Fibroblast of skin of back (primary cell): ENCODE data around the gene JUN.

ENCODE experiments used
- DNase-seq: peaks from one replicate; pipeline ENCODE4 v3.0.0-alpha.2; 2013

Gene JUN

DNA sequence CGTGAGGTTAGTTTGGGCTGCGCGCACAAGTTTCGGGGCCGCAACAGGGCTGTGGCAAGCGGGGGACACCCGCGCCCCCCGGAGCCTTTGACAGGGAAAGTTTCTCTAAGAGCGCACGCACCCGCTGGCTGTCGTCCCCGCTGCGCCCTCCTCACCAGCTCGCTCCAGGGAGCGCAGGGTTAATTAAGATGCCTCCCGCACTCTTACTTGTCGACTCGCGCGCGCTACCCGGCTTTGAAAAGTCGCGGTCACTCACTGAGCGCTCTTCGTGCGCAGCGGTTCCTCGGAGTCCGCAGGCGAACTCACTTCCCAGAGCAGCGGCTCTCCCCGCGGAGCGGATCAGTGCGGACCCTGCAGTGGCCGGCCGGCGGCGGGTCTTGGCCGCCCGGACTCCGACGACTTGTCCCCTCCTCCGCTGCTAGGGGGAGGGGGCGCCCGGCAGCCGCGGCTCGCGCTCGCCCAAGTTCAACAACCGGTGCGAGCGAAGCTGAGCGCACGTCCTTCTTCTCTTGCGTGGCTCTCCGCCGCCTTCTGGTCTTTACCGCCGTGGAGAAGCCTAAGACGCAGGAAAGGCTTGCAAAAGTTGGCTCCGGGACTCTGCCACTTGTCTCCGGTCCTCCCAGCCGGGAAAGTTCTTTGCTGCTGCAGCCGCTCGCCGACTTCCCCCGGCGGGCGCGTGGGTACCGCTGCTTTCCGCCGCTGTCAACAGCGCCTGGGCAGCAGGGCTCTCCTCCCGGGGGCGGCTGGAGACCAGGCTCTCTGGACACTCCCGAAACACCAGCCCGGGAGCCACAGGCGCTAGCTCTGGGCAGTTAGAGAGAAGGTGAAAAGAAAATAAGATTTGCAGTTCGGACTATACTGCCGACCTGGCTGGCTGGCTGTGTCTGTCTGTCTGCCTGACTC lies 506 bp downstream of the JUN start:
- peak; percentile 66 for DNase-seq

DNA sequence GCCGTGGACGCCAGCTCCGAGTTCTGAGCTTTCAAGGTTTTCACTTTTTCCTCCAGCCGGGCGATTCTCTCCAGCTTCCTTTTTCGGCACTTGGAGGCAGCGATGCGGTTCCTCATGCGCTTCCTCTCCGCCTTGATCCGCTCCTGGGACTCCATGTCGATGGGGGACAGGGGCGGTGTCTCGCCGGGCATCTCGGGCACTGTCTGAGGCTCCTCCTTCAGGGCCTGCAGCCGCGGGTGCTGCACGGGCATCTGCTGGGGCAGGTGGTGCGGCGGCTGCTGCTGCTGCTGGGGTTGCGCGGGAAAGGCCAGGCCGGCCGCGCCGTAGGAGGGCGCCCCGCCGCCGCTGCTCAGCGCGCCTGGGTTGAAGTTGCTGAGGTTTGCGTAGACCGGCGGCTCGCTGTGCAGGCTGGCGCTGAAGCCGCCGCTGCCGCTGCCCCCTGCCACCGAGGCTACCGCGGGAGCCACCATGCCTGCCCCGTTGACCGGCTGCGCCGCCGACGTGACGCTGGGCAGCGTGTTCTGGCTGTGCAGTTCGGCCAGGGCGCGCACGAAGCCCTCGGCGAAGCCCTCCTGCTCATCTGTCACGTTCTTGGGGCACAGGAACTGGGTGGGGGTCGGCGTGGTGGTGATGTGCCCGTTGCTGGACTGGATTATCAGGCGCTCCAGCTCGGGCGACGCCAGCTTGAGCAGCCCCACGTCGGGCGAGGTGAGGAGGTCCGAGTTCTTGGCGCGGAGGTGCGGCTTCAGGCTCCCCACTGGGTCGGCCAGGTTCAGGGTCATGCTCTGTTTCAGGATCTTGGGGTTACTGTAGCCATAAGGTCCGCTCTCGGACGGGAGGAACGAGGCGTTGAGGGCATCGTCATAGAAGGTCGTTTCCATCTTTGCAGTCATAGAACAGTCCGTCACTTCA lies 1.4 kb downstream of the JUN start:
- peak; percentile 34 for DNase-seq

DNA sequence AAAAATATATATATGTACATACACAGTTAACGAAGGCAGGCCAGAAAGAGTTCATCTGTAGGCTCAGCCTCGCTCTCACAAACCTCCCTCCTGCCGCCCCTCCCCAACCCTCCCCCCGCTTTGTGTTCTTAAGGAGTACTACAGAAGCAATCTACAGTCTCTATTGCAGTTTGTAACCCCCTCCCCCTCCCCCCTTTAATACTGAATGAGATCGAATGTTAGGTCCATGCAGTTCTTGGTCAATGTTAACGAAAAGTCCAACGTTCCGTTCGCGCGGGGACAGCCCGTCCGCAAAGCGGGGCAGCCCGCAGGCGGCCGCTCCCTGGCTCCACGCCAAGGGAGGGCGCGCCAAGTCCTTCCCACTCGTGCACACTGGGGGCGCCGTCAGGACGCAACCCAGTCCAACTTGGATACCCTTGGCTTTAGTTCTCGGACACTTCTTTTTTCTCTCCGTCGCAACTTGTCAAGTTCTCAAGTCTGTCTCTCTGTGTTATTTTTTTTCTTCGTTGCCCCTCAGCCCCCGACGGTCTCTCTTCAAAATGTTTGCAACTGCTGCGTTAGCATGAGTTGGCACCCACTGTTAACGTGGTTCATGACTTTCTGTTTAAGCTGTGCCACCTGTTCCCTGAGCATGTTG lies 2.2 kb downstream of the JUN start:
- peak; percentile 73 for DNase-seq

DNA sequence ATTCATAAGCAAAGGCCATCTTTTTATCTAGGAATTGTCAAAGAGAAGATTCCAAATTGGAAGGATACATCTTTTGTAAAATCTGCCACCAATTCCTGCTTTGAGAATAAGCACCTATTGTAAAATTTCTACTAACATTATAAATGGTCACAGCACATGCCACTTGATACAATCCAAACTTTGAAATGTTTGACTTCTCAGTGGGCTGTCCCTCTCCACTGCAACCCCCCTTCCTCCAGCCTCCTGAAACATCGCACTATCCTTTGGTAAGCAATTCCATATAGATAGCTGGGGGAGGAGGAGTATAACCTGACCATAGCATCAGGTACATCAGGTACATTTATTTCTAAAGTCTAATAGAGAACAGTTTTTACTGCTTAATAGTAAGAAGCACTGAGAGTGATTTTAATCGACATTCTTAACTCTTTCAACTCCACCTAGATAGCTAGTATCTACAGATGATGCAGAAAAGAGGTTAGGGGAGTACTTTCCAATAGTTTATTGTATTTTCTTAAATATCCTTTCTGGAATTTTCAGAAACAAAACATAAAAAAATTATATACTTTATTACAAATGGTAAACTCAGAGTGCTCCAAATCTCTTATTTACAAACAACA lies 2.9 kb downstream of the JUN start:
- peak; percentile 36 for DNase-seq

DNA sequence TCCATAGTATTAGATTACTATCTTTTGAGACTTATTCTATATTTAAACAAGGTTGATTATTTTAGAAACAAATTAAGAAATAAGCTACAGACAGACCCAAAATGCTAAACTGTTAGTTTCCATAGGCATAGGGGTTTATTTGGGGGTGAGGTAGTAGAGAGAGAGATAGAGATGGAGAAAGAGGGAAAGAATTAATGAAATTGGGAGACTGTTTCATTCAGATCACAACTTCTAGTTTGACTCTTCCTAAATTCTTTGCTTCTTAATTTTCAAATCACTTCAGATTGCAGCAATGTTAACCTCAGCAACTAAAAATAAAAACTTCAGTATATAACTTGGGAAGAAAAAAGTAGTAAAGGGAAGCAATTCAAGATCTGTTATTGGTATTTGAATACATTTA lies 3.4 kb downstream of the JUN start:
- DNase-seq = no peak

DNA sequence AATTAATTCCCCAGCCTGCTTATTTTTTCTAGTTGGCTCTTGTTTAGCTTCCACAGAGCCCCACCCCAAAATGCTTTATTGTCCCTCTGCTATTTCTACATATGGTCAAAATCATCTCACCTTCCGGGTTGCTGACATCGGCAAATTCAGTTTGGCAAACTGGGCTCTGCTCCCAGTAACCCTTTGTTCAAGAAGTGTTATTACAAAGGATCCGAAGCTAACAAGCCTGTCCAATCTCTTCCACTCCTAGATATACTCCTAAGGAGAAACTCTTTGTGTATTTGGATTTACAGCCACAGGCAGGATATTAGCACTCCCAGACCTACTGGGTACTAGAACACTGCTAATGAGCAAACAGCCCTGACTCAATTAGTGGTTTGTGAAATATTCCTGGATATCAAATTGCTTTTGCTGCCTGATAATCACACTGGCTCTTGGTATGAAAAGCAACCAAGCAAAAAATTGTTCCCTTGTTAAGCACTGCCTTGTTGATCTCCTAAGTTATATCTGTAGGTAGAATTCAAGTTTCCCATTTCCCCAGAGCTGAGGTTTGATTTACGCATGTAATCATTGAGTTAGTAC lies 4.0 kb downstream of the JUN start:
- peak; percentile 64 for DNase-seq

DNA sequence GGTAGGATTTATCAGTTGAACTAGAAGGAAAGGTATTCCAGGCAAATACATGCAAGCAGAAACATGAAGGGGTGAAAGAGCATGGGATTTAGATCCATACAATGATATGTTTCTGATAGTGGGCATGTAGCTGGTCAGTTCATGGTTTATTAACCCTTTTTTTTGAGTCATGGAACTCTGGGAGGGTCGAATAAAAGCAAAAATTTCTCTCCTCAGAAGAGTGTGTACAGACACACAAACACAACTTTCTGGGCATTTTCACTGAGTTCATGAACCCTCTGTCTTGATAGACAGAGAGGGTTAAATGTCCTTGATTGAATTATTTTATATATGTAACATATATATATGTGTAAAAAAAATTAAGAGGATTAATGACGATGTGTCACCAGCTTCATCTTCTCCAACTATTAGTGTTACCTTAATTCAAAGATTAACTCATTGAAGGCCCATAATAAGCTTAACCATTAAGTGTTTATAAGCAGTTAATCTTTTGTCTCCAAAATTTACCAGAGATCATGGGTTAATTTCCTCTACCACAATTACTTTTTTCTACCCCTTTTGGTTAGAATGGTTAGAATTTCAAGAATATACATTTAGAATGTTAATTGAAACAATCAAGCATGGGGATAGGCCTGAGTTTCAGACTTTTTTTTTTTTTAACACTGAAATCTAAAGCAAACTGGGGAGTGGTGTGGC lies 4.6 kb downstream of the JUN start:
- DNase-seq = no peak

DNA sequence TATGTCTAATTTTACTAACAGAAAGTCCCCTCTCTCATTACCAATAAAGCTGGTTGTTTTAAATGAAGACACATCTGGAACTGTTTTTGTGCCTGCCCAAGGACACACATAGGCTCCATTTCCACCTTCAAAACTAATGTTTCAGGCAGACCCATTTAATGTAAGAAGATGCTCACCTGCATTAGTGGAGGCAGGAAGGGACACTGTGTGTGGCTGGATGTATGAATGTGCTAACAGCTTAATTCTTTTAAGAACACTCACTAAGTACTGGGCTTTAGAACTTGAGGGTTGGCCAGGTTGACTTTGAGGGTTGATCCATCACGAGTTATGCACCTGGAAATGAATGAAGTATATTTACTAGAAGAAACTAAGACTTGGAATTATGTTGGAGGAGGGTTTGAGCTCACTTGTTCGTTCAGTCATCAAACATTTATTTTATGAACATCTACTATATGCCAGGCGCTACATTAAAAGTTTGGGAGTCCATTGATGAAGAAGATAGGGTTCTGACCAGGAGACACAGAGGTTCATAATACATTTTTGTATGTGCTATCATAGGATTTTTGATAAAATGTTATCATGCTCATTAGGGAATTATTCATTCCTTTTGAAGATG lies 5.4 kb downstream of the JUN start:
- DNase-seq = no peak

DNA sequence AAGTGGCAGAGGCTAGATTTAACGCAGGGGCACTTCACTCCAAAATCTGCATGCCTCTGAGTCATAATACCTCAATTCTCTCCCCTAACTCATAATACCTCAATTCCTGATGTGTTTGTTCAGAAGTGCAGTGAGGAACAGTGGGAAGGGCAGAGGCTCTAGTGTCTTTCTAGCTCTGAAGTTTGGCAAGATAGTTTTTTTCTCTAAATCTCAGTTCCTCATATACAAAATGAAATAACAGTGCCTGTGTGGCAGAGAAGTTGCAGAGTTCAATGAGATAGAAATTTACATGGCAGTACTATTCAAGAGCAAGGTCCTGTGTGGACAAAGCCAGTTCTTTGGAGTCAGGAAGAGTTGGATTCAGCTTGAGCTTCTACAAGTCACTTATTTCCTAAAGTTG lies 9.8 kb downstream of the JUN start:
- no peak for DNase-seq

DNA sequence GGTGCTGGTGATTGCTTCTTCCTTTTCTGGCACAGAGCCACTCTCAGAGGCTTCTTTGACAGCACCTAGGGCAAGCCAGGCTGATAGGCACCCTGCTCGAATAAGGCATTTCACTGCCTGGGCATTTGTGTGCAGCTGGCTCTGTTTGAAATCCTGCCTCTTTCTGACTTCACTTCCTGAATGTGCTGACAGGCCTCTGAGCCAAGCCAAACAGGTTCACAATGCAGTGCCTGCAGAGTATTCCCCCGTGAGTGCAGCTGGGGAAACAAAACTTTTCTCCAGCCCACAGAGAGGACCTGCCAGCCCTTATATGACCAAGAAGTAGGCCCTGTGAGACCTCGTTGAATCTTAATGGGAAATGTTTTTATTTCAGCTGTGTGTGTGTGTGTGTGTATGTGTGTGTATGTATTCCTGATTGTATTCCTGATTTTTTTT lies 10.4 kb downstream of the JUN start:
- DNase-seq = peak; percentile 90

DNA sequence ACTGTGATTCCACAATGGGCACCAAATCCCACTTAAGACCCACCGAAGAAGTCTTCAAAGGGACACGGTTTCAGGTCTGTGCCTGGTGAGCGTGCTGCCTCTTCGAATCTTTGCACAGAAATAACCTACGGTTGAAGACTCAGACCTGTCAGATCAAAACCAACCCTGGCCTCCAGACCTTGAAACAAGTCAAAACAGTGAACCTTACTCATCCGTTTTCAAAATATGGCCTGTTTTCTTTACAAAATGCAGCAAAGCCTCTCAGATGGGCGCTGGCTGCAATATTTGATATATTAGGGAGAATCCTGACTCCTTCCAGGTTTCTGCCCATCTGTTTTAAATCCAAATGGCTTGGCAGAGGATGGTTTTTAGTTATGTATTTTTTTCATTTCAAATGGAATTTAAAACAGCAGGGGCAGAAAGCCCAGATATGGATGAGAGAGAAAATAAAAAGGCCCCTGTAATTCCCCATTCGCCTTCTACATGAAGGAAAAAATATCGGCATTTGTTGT lies 14.0 kb downstream of the JUN start:
- peak; percentile 56 for DNase-seq

DNA sequence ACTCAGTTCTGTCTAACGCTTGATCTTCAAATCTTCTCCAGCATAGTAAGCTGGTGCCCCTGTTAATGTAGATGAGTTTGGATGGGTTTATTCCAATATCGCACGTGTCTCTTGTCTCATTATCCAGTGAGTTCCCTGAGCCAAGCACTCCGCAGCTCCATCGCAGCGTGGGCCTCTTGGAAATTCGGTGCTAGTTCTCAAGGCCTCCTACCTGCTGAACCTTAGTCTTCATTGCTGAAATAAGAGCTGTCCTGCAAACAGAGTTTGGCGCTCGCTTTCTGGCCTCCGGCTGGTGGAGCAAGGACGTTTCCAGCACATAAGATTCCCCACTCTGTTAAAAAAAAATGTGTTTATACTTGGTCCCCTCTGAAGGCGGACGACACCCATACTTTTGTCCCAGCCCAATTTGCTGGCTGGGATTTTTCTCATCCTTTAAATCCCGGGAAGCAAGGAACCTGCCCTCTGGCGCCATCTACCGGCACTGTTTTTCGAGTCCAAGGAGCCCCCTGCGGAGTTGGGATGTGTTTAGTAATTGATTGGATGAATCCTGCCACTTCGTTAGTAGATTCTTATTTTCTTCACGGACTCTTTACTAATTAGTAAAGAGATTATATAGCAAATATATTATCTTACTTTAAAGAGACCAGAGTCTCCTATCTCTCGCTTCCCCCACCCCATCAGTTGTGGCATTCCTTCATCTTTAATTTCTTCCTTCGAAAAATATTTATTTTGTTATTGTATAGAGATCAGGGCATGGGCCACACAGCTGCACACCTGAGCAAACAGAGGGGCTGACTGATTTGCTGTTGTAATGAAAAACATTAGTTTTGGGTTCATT lies 14.7 kb downstream of the JUN start:
- DNase-seq = peak; percentile 70

DNA sequence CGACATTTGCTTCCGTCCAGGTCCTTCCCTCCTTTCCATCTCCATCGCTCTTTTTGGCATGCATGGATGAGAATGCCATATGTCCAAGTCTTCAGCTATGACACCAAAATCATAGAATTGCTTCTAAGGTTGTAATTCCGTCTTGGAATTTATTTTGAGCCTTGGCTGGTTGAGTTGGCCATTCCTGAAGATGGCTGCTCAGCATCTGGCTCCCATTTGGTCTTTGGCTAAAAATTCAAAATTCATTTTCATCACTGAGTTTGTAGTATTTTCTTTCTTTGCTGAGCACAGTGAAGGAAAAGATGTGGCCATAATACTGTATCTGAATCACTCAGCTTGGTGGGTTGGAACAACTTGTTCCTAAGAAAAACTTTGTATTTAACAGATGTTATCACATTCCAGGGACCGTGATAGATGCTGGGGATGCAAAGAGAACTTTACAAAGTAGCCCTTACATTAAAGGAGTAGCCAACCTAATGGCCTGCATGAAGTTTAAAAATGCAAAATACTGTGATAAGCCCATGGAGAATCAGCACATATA lies 15.6 kb downstream of the JUN start:
- DNase-seq = no peak

DNA sequence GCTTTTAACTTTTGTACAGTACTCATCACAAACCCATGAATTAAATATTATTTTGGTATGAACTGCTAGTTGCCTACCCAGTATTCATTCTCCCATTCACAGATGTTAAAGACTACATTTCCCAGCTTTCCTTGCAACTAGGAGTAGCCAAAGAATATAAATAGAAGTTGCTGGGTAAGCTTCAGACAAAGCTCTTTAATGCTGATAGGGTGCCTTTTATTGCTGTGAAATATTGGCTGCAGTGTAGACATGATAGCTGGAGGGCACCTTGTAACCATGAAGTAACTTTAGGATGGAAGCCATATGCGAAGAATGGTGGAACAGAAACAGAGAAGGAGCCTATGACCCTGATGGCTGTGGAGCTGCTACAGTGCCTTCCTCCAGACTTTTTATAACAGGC lies 16.7 kb downstream of the JUN start:
- DNase-seq = no peak

DNA sequence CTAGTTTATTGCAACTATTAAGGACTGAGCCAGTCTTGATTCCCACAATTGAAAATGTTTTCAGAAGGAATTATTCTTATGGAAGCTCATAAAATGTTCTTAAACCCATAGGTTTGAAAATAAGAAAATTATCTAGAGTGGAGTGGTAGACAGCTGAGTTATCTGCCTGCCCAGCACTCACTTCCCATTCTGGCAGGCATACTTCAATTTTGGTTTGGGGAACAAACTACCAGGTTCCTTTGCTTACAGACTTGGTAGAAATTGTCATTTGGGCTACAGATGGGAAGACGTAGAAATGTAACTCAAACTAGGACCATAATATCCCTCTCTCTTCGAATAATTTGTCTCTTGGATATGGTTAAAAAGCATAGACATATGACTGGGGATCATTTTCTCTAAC lies 18.4 kb downstream of the JUN start:
- no peak for DNase-seq

DNA sequence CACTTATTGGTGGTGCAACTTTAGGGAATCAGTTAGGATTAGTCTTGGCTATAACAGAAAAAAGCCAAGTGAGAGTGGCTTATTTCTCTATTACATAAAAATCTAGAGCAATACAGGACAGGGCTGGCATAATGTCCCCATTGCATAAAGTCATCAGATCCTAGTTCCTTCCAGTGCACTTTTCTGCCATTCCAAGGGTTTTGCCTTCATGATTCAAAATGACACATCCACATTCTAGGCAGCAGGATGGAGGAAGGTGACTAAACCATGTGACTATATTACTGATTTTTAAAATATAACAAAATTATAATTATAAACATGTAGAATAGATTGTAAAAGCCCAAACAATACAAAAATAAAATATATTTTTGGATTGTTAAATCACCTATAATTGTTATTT lies 18.8 kb downstream of the JUN start:
- peak; percentile 70 for DNase-seq

DNA sequence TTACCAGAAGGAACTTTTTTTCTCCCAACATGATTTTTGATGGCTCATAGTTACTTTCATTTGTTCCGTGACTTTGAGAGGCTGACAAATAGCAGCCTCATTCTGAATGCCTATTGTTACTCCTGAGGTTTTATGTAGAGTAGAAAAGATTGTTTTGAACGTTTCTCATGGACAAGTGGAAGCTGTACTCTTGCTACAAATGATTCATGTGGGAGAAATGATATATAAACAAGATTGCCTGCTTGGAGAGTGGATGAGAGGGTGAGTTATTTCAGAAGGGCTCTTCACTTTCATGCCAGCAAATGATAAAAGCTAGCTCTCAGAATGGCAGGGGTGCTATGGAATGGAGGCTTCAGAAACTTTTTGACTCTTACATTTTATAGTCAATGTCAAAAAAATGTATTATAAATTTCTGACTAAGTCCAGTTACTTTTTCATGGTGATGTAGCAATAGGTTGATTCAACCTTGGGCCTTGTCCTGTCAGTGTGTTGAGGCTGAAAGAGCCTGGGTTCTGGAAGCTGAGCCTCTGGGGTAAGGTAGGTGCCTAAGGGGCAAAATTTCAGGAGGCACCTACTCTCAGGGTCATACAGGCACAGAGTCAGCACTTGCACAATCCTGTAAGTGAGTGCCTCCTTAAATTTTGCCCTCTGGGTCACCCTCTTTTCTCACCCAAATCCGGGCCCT lies 19.4 kb downstream of the JUN start:
- peak; percentile 96 for DNase-seq

DNA sequence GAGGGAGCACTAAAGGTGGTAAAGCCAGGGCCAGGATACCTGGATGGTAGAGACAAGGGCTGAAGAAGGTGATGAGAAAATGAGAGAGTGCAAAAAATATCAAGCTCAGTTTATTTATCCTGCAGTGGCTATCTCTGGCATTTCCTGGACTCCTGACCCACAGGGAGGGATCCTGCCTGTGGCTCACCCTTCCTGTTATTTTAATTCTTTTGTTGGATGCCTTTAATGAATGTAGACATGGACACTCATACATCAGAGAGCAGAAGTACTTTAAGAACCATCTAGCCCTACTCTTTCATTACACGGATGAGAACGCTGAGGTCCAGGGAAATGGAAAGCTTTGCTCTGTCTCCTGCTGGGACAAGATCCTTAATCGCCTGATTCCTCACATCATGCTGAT lies 20.6 kb downstream of the JUN start:
- DNase-seq = peak; percentile 95

DNA sequence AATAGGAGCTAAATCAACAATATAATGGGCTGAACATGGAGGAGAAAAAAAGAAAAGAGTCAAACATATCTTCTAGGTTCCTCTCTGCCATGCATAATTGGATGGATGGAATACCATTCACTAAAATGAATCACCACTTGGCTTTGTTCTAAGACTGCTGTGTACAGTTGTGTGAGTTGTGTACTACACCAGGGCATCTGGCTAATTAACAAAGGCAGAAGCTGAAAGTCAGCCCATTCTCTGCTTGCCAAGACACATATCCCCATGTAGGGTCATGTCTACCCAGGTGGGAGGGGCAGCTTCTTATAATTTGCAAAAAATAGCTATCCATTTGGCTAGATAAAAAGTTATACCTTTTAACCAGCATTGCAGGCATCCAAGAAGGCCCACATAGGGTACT lies 21.0 kb downstream of the JUN start:
- DNase-seq = peak; percentile 83
